ENCODE measurements around the gene ROGDI.

The ROGDI gene

GRCh38 chr16:4828567-4829321, 26.3 kb upstream of the ROGDI start:
- TF ChIP-seq, protein P1, sequence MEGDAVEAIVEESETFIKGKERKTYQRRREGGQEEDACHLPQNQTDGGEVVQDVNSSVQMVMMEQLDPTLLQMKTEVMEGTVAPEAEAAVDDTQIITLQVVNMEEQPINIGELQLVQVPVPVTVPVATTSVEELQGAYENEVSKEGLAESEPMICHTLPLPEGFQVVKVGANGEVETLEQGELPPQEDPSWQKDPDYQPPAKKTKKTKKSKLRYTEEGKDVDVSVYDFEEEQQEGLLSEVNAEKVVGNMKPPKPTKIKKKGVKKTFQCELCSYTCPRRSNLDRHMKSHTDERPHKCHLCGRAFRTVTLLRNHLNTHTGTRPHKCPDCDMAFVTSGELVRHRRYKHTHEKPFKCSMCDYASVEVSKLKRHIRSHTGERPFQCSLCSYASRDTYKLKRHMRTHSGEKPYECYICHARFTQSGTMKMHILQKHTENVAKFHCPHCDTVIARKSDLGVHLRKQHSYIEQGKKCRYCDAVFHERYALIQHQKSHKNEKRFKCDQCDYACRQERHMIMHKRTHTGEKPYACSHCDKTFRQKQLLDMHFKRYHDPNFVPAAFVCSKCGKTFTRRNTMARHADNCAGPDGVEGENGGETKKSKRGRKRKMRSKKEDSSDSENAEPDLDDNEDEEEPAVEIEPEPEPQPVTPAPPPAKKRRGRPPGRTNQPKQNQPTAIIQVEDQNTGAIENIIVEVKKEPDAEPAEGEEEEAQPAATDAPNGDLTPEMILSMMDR (IDR thresholded peaks at IDR 0.05), result no peak

GRCh38 chr16:4826980-4827379, 24.5 kb upstream of the ROGDI start:
- TF ChIP-seq, protein P1 (IDR thresholded peaks at IDR 0.05), result no peak

- TF ChIP-seq, protein P1 (IDR thresholded peaks at IDR 0.05), result no peak
Observed at GRCh38 chr16:4826526-4826925, 24.1 kb upstream of the ROGDI start.

- TF ChIP-seq, protein P1 (IDR thresholded peaks at IDR 0.05), result no peak
Observed at GRCh38 chr16:4825196-4825595, 22.8 kb upstream of the ROGDI start.

DNA sequence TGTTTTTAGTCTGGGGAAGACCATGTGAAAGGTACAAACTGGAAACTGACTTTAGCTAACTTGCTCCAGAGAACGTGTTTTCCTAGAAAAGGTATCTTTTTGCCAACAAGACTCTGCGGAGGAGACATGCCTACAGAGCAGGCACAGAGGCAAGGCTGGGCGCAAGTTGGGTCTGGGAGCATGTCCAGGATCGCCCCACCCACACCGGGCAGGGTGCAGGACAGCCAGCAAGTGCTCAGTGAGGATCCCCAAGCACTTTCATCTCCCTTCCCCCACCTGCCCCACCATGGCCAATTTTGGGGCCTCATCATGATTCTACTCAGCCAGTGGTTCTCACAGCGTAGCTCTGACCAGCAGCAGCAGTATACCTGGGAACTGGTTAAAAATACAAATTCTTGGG, 18.2 kb upstream of the ROGDI start:
- TF ChIP-seq, protein P1 (IDR thresholded peaks at IDR 0.05), result no peak

- TF ChIP-seq, protein P1 (IDR thresholded peaks at IDR 0.05), result no peak
Observed at GRCh38 chr16:4814542-4815173, 12.2 kb upstream of the ROGDI start.

GRCh38 chr16:4814046-4814445, 11.6 kb upstream of the ROGDI start:
- TF ChIP-seq, protein P1 (IDR thresholded peaks at IDR 0.05), result no peak

Data from LNCAP (cell line).